Bladder microvascular endothelial cell (primary cell): ENCODE measurements around the gene RNF26. TPM values are rescaled to one million over a fixed set of nuclear protein-coding genes. Genes with fewer than 3 reads are reported as not detected.

Source experiments
- total RNA-seq: library from RNA; depleted of rRNA; stranded (reverse); fragments of >200 nt; gene quantifications from 2 replicates; pipeline ENCODE4 v1.2.3, GENCODE V29; 2014

The RNF26 gene
- 3.2 and 8.2 TPM in 2 replicates for total RNA-seq

GRCh38 chr11:119334174-119334930, at the start of gene RNF26:
Gene RNF26, plus strand, starts transcription at chr11:119334527. Its CDS starts 596 bp downstream, at chr11:119335123.

DNA sequence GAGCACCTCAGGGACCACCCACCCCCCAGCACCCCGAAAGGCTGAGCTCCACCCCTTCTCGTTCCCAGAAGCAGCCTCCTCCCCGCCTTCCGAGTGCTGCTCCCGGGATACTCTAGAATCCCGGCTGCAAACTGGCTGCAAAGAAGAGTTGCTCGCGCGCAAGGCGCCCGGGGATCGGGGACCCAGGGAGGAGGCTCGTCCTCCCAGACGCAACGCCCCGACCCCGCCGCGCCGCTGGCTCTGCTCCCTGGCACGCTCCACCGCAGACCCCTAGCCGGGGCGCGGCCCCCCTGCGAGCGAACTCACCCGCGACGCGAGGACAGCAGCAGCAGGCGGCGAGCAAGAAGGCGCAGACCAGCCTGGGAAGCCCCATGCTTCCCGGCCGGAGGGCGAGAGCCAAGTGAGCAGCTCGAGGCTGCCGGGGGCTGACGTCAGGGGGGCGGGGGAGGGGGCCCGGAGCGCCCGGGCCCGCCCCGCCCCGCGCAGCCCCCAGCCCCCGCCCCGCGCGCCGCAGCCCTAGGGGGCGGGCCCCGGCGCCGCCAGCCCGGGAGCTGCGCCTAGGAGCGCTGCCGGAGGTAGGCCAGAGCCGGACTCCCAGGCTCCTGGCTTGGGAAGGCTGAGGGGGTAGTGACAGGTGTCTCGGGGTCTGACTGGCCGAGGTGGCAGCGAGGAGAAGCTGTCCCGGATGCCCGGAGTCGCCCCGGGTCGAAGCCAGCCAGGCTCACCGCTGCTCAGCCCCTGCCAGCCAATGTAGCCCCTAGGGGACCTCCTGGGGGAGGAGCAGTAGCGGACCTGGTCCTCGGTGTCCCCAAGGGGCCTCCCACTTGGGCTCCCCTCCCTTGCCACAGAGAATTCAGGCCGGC, 17.4 kb upstream of the RNF26 start, which contains the start of gene MCAM:
MCAM (minus strand) TSS at position 402 of the 863 bp plus-strand sequence; CDS start at position 373, 29 bp downstream.

GRCh38 chr11:119340335-119341221, 6.3 kb downstream of the RNF26 start, which contains the start of gene C1QTNF5:
Gene C1QTNF5, minus strand, starts transcription at chr11:119340883. Its CDS starts 486 bp downstream, at chr11:119340397.

GRCh38 chr11:119346605-119347004, 12.3 kb downstream of the RNF26 start, which contains the start of gene MFRP:
Gene MFRP, minus strand, starts transcription at chr11:119346705. Its CDS starts 192 bp downstream, at chr11:119346513.

DNA sequence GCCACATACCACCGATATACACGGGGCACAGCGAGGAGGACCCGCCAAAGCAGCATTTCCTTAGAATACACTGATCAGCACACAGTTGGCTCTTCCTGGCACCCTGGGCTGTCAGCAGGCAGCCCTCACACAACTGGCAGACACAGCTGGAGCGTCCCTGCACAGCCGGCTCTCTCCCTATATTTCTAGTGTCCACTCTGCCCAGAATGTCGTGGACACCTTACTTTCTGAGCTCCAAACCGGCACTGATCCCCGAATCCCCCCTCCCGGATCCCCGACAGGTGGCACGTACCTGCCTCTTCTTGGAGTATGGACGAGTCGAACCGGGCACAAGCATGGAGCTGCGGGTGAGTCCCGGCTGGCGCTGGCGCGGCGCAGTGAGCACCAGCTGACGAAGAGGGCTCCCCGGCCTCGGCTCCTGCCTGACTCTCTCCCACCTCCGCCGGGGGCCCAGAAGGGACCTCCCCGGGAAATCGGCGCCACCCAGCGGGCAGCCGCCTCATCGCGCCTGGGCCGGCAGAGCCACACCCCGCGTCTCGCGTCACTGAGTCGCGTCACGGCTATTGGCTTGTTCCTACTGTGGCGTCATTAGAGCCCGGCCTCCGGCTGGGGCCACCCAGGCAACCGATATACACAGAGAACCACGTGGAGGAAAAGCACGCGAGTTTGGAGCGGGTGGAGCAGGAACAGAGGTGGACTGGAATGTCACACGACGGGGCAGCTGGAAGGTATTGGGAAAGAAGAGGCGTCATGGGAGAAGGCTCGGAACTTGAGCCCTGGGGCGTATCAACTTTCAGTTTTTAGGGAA, 47.1 kb downstream of the RNF26 start, which contains the start of gene USP2:
USP2 (minus strand) TSS at position 510 of the 808 bp plus-strand sequence. CDS start 8,210 bp downstream, outside the sequence.

Other genes with a start within 250 kb of the RNF26 start
- 2.5 and 2.6 TPM in 2 replicates for gene HMBS, start 249.6 kb upstream of the RNF26 start, total RNA-seq
- gene DPAGT1, start 232.7 kb upstream of the RNF26 start, total RNA-seq, result 9.4 and 26.6 TPM in 2 replicates
- gene C2CD2L, start 227.2 kb upstream of the RNF26 start, total RNA-seq, result 2.1 and 4.5 TPM in 2 replicates
- gene HINFP, start 212.9 kb upstream of the RNF26 start, total RNA-seq, result 11.8 and 23.6 TPM in 2 replicates
- under 0.01 TPM in 1 of 2 replicates, not detected in the other for gene ABCG4, start 185.5 kb upstream of the RNF26 start, total RNA-seq
- 11.7 and 19.3 TPM in 2 replicates for gene NLRX1, start 165.8 kb upstream of the RNF26 start, total RNA-seq
- not detected in 2 replicates for gene NHERF4, start 149.1 kb upstream of the RNF26 start, total RNA-seq
- 8.3 and 18.8 TPM in 2 replicates for gene CBL, start 128.2 kb upstream of the RNF26 start, total RNA-seq
- 844 and 1,058 TPM in 2 replicates for gene MCAM, start 17.4 kb upstream of the RNF26 start, total RNA-seq
- gene C1QTNF5, start 6.4 kb downstream of the RNF26 start, total RNA-seq, result 62.3 and 67.1 TPM in 2 replicates
- under 0.01 TPM in 1 of 2 replicates, not detected in the other for gene MFRP, start 12.2 kb downstream of the RNF26 start, total RNA-seq
- 0.06 TPM in 1 of 2 replicates, not detected in the other for gene USP2, start 47.2 kb downstream of the RNF26 start, total RNA-seq
- 0.44 and 2.1 TPM in 2 replicates for gene THY1, start 88.6 kb downstream of the RNF26 start, total RNA-seq